Smooth muscle cell (in vitro differentiated cells): Measurements from ENCODE around the gene PKNOX2. TPM values are rescaled to one million over a fixed set of nuclear protein-coding genes. Genes with fewer than 3 reads are reported as not detected.
A peak's percentile ranks its signal among the peaks of the same experiment; 100 is the strongest.

Source experiments
- DNase-seq: peaks from one replicate; lab custom pipeline; 2025; ENCODE audit not compliant: unreplicated experiment; lab: John Stamatoyannopoulos, UW
- H2AFZ ChIP-seq: fragments of 200-600 bp; sonication (generic); 2 replicates; pipeline ENCODE4 v1.6.0; 2016; ENCODE audit warnings: antibody characterized with exemption, low read depth, mild to moderate bottlenecking
- H3F3A ChIP-seq: fragments of 200-600 bp; sonication (generic); 2 replicates; pipeline ENCODE4 v1.6.0; 2017; ENCODE audit warnings: antibody characterized with exemption, low read depth
- H3K27ac ChIP-seq: fragments of 200-600 bp; sonication (generic); 2 replicates; pipeline ENCODE4 v1.5.1; 2016; ENCODE audit warnings: low read depth, mild to moderate bottlenecking
- H3K27me3 ChIP-seq: fragments of 200-600 bp; sonication (generic); 2 replicates; pipeline ENCODE4 v1.6.1; 2016; ENCODE audit warnings: low read depth, mild to moderate bottlenecking
- H3K36me3 ChIP-seq: fragments of 200-600 bp; sonication (generic); 2 replicates; pipeline ENCODE4 v1.5.1; 2016; ENCODE audit warnings: low read depth
- H3K4me1 ChIP-seq: fragments of 200-600 bp; sonication (generic); 2 replicates; pipeline ENCODE4 v1.5.1; 2016; ENCODE audit warnings: low read depth
- H3K4me2 ChIP-seq: fragments of 200-600 bp; sonication (generic); 2 replicates; pipeline ENCODE4 v1.6.0; 2016; ENCODE audit warnings: mild to moderate bottlenecking
- H3K4me3 ChIP-seq: fragments of 200-600 bp; sonication (generic); 2 replicates; pipeline ENCODE4 v1.5.1; 2016; ENCODE audit warnings: mild to moderate bottlenecking
- H3K79me2 ChIP-seq: fragments of 200-600 bp; sonication (generic); 2 replicates; pipeline ENCODE4 v1.6.0; 2016; ENCODE audit warnings: low read depth, mild to moderate bottlenecking
- H3K9ac ChIP-seq: fragments of 200-600 bp; sonication (generic); 2 replicates; pipeline ENCODE4 v1.6.0; 2016; ENCODE audit warnings: low read depth
- H3K9me3 ChIP-seq: fragments of 200-600 bp; sonication (generic); replicated peaks from 2 replicates; pipeline ENCODE4 v1.5.1; 2016; ENCODE audit warnings: low read depth
- H4K20me1 ChIP-seq: fragments of 200-600 bp; sonication (generic); 2 replicates; pipeline ENCODE4 v1.6.0; 2016; ENCODE audit warnings: low read depth
- WGBS: methylation state at CpG from one replicate; pipeline ENCODE4 v1.1.7; 2016; ENCODE audit warnings: low lambda C conversion rate; 5-methylcytosine and 5-hydroxymethylcytosine counted together
- polyA plus RNA-seq: library from polyadenylated mRNA; unstranded; fragments of >200 nt; fragmentation: Nextera tagmentation; extraction: Ambion mirVana; gene quantifications from 2 replicates; pipeline ENCODE4 v1.2.1, GENCODE V29; 2016
- total RNA-seq: library from RNA; depleted of rRNA; stranded (reverse); fragments of >200 nt; gene quantifications from 2 replicates; pipeline ENCODE4 v1.2.3, GENCODE V29; 2014
- TF ChIP-seq, protein P1 (sequence below): fragments of 200-600 bp; sonication (generic); IDR thresholded peaks from 2 replicates; pipeline ENCODE4 v1.5.1; 2017; ENCODE audit warnings: borderline replicate concordance, mild to moderate bottlenecking, antibody characterized with exemption; ENCODE audit not compliant: insufficient read depth, poor library complexity, severe bottlenecking

PKNOX2 gene
- total and polyA plus RNA-seq, 2 experiments from 2014 or later: 7.2 to 7.9 TPM

DNA sequence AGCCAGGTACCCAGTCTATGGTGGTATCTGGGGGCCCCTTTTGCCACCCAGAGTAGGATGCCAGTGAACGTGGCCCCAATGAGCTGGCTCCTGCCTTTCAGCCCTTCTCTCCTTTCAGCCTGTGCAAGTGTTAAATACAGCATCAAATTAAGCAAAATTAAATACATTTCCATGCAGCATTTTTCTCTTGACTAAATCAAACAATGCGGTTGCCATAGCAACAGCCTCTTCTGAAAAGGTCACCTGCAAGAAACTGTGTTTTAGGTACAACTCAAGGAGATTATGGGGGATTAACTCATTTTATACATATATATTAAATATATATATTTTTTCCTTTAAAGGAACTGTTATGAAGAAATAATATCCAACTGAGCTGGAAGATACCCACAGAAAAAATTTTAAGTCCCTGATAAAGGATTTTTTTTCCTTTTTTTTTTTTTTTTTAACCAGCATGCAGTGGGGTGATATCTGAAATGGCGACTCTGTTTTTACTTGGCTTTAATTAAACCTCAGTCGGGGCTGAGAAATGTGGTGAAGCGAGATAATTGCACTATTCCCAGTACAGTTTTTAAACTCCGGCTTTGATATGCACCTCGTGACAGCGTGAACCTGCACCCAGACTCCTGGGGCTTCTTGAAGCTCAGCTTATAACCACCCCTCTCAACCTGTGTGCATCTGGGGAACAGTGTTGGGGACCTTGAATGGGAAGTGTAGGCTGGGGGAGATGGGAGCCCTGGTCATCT, 115.3 kb downstream of the PKNOX2 start:
- H2AFZ ChIP-seq: no peak overlapping the region
- 92% methylated on average over 8 of the region's 8 CpGs for WGBS
- DNase-seq: no peak

DNA sequence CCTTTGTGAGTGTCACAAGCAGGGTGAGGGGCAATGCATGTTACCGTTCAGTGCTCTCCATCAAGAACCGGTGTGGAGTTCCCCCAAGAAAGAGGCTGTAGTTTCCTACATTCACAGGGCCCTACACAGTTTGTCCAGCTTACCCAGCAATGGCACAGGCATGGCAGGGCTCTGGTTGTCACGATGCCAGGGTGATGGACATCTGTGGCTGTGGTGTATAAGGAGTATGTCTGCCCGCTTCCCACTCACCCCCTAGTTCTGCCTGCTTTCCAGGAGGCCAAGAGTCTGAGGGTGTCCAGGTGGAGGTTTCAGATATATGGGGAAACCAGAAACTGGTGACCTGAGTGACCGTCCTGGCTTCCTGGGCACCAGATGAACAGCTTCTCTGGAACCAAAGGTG, 116.1 kb downstream of the PKNOX2 start:
- H3K79me2 ChIP-seq: peaks cover 11% of the 10 kb centered on the region
- H3K27ac ChIP-seq: no peak overlapping the region
- H3K4me3 ChIP-seq: no peak overlapping the region
- H4K20me1 ChIP-seq: no peaks in the 10 kb centered on the region
- H3F3A ChIP-seq: peaks cover 9% of the 10 kb centered on the region
- H2AFZ ChIP-seq: no peak overlapping the region
- no peak overlapping the region for H3K9ac ChIP-seq
- no peak for DNase-seq
- 90% methylated on average over 5 of the region's 5 CpGs for WGBS
- peaks cover 17% of the 10 kb centered on the region for H3K4me1 ChIP-seq
- no peak overlapping the region for H3K4me2 ChIP-seq
- H3K36me3 ChIP-seq: no peaks in the 10 kb centered on the region
- TF ChIP-seq, protein P1, sequence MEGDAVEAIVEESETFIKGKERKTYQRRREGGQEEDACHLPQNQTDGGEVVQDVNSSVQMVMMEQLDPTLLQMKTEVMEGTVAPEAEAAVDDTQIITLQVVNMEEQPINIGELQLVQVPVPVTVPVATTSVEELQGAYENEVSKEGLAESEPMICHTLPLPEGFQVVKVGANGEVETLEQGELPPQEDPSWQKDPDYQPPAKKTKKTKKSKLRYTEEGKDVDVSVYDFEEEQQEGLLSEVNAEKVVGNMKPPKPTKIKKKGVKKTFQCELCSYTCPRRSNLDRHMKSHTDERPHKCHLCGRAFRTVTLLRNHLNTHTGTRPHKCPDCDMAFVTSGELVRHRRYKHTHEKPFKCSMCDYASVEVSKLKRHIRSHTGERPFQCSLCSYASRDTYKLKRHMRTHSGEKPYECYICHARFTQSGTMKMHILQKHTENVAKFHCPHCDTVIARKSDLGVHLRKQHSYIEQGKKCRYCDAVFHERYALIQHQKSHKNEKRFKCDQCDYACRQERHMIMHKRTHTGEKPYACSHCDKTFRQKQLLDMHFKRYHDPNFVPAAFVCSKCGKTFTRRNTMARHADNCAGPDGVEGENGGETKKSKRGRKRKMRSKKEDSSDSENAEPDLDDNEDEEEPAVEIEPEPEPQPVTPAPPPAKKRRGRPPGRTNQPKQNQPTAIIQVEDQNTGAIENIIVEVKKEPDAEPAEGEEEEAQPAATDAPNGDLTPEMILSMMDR: no peak
- H3K27me3 ChIP-seq: no peaks in the 10 kb centered on the region
- H3K9me3 ChIP-seq: no peaks in the 10 kb centered on the region

More for the DNA sequence above, 115.3 kb downstream of the PKNOX2 start:
- TF ChIP-seq, protein P1: no peak
- Histone ChIP-seq H4K20me1 (no peaks in the 10 kb centered on the region), H3K4me1 (peaks cover 17% of the 10 kb centered on the region), H3K79me2 (peaks cover 13% of the 10 kb centered on the region), H3K9me3 (no peaks in the 10 kb centered on the region), H3K4me2 (no peak overlapping the region), H3K27me3 (no peaks in the 10 kb centered on the region), H3K27ac (no peak overlapping the region), H3K9ac (no peak overlapping the region), H3K36me3 (no peaks in the 10 kb centered on the region), H3K4me3 (no peak overlapping the region), H3F3A (peaks cover 9% of the 10 kb centered on the region)

DNA sequence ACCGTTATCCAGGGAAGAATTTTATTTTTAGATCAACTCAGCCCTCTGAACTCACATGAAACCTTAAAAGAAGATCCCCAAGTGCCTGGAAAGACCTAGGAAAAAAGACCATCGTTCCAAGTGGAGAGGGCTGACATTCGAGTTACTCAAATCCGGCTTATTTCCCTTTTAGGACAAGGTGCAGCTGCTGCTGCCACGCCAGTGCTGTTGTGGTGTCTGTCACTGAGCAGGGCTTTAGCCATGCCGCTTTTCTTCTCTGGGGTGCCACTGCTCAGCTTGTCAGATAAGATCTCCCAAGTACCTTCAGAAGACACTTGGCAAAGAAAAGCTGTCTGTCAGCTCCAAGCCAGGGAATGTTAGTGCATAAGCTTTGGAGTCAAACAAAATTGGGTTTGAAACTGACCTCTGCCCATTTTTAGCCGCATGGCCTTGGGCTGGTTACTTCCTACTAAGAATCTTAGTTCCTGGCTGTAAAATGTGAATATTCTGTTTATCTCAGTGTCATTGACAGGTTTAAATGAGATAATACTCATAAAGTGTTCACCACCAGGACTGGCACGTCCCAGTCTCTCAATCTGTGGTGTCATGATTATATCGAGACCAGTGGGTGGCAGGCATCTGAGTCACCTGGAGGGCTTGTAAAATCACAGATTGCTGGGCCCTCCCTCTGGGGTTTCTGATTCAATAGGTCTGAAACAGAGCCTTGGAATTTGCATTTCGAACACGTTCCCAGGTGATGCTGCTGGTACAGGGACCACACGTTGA, 117.5 kb downstream of the PKNOX2 start:
- H3K4me1 ChIP-seq: peaks cover 17% of the 10 kb centered on the region
- no peaks in the 10 kb centered on the region for H3K27me3 ChIP-seq
- no peak overlapping the region for H2AFZ ChIP-seq
- no peaks in the 10 kb centered on the region for H4K20me1 ChIP-seq
- no peaks in the 10 kb centered on the region for H3K9me3 ChIP-seq
- H3K4me3 ChIP-seq: no peak overlapping the region
- H3K27ac ChIP-seq: peak overlapping the region; percentile 72
- 48% methylated on average over 12 of the region's 12 CpGs for WGBS
- no peaks in the 10 kb centered on the region for H3K36me3 ChIP-seq
- H3K9ac ChIP-seq: peak overlapping the region; percentile 35
- H3K79me2 ChIP-seq: peaks cover 5% of the 10 kb centered on the region
- TF ChIP-seq, protein P1: no peak
- H3F3A ChIP-seq: peaks cover 9% of the 10 kb centered on the region
- DNase-seq: no peak
- H3K4me2 ChIP-seq: peak overlapping the region; percentile 33
